GM12878 (cell line): ENCODE measurements around the gene C1QTNF3.

Source experiments
- CBFB ChIP-seq: IDR thresholded peaks from 2 replicates; pipeline ENCODE4 v1.6.1; 2016; ENCODE audit warnings: antibody characterized with exemption, low read depth
- EED ChIP-seq: sonication (generic); IDR thresholded peaks from 2 replicates; pipeline ENCODE4 v1.6.1; 2016; ENCODE audit warnings: antibody characterized with exemption, low read depth
- EZH2 ChIP-seq: IDR thresholded peaks from 2 replicates; pipeline ENCODE4 v1.6.1; 2012; ENCODE audit warnings: low read depth, mild to moderate bottlenecking, control low read depth, inconsistent platforms, low read length, borderline replicate concordance; ENCODE audit not compliant: control insufficient read depth
- KDM1A ChIP-seq: fragments of 200-600 bp; sonication (generic); IDR thresholded peaks from 2 replicates; pipeline ENCODE4 v1.6.1; 2016; ENCODE audit warnings: borderline replicate concordance
- RELA ChIP-seq: fragments of 450-650 bp; IDR thresholded peaks from 2 replicates; pipeline ENCODE4 v1.8.0; 2014; ENCODE audit warnings: borderline replicate concordance; ENCODE audit not compliant: partially characterized antibody
- SMC3 ChIP-seq: IDR thresholded peaks from 2 replicates; pipeline ENCODE4 v1.6.1; 2011; ENCODE audit warnings: low read length, improper control_type of control experiment, borderline replicate concordance
- SRF ChIP-seq, 2 experiments: IDR thresholded peaks; 2 replicates each; pipeline ENCODE4 v1.6.1; 2011; ENCODE audit warnings: low read depth in 2 of 2, low read length in 2 of 2, mild to moderate bottlenecking in 1 of 2, moderate library complexity in 1 of 2
- TF ChIP-seq, protein P1 (sequence below): fragments of 150-350 bp; IDR thresholded peaks from 2 replicates; pipeline ENCODE4 v1.6.1; 2016; ENCODE audit warnings: low read depth, low read length
- TF ChIP-seq, protein P2 (sequence below): fragments of 450-650 bp; IDR thresholded peaks from 2 replicates; pipeline ENCODE4 v1.6.1; 2014; ENCODE audit warnings: mild to moderate bottlenecking
- TF ChIP-seq, protein P3 (sequence below), 3 experiments: IDR thresholded peaks in 2 of 3; conservative IDR thresholded peaks in 1 of 3; 2 replicates each; pipeline ENCODE4 v1.5.1; 2011; ENCODE audit warnings: low read depth in 3 of 3, low read length in 3 of 3, mild to moderate bottlenecking in 3 of 3, control low read depth in 2 of 3, moderate library complexity in 2 of 3, inconsistent platforms in 1 of 3, mixed read lengths in 1 of 3; ENCODE audit not compliant: control insufficient read depth in 2 of 3, insufficient read depth in 1 of 3; ENCODE audit errors: extremely low read depth in 1 of 3
- TF ChIP-seq, protein P4 (sequence below): fragments of 450-650 bp; IDR thresholded peaks from 2 replicates; pipeline ENCODE4 v1.6.1; 2016; ENCODE audit warnings: mild to moderate bottlenecking
- TF ChIP-seq, protein P5 (sequence below): fragments of 450-650 bp; IDR thresholded peaks from 2 replicates; pipeline ENCODE4 v1.6.1; 2017; ENCODE audit warnings: mild to moderate bottlenecking, moderate library complexity

DNA sequence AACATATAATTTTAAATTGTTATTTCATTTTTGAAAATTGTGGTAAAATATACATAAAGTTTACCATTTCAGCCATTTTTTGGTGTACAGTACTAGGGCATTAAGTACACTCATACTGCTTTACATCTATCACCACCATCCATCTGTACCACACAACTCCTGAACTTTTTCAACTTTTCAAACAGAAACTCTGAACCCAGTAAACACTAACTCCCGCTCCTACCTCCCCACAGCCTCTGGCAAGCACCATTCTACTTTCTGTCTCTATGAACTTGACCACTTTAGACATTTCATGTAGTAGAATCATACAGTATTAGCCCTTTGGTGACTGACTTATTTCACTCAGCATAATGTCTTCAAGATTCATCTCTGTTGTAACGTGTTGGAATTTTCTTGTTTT, 50.1 kb downstream of the C1QTNF3 start:
- TF ChIP-seq, protein P1, sequence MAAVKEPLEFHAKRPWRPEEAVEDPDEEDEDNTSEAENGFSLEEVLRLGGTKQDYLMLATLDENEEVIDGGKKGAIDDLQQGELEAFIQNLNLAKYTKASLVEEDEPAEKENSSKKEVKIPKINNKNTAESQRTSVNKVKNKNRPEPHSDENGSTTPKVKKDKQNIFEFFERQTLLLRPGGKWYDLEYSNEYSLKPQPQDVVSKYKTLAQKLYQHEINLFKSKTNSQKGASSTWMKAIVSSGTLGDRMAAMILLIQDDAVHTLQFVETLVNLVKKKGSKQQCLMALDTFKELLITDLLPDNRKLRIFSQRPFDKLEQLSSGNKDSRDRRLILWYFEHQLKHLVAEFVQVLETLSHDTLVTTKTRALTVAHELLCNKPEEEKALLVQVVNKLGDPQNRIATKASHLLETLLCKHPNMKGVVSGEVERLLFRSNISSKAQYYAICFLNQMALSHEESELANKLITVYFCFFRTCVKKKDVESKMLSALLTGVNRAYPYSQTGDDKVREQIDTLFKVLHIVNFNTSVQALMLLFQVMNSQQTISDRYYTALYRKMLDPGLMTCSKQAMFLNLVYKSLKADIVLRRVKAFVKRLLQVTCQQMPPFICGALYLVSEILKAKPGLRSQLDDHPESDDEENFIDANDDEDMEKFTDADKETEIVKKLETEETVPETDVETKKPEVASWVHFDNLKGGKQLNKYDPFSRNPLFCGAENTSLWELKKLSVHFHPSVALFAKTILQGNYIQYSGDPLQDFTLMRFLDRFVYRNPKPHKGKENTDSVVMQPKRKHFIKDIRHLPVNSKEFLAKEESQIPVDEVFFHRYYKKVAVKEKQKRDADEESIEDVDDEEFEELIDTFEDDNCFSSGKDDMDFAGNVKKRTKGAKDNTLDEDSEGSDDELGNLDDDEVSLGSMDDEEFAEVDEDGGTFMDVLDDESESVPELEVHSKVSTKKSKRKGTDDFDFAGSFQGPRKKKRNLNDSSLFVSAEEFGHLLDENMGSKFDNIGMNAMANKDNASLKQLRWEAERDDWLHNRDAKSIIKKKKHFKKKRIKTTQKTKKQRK: no peak
- TF ChIP-seq, protein P2, sequence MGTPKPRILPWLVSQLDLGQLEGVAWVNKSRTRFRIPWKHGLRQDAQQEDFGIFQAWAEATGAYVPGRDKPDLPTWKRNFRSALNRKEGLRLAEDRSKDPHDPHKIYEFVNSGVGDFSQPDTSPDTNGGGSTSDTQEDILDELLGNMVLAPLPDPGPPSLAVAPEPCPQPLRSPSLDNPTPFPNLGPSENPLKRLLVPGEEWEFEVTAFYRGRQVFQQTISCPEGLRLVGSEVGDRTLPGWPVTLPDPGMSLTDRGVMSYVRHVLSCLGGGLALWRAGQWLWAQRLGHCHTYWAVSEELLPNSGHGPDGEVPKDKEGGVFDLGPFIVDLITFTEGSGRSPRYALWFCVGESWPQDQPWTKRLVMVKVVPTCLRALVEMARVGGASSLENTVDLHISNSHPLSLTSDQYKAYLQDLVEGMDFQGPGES: no peak
- TF ChIP-seq, protein P3, sequence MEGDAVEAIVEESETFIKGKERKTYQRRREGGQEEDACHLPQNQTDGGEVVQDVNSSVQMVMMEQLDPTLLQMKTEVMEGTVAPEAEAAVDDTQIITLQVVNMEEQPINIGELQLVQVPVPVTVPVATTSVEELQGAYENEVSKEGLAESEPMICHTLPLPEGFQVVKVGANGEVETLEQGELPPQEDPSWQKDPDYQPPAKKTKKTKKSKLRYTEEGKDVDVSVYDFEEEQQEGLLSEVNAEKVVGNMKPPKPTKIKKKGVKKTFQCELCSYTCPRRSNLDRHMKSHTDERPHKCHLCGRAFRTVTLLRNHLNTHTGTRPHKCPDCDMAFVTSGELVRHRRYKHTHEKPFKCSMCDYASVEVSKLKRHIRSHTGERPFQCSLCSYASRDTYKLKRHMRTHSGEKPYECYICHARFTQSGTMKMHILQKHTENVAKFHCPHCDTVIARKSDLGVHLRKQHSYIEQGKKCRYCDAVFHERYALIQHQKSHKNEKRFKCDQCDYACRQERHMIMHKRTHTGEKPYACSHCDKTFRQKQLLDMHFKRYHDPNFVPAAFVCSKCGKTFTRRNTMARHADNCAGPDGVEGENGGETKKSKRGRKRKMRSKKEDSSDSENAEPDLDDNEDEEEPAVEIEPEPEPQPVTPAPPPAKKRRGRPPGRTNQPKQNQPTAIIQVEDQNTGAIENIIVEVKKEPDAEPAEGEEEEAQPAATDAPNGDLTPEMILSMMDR (IDR thresholded peaks at IDR 0.05 in 2 of 3, conservative IDR thresholded peaks at IDR 0.05 in 1 of 3; ENCODE audit: control insufficient read depth in 2 of 3, extremely low read depth in 1 of 3, insufficient read depth in 1 of 3, low read depth in 3 of 3, low read length in 3 of 3): no peak
- TF ChIP-seq, protein P4, sequence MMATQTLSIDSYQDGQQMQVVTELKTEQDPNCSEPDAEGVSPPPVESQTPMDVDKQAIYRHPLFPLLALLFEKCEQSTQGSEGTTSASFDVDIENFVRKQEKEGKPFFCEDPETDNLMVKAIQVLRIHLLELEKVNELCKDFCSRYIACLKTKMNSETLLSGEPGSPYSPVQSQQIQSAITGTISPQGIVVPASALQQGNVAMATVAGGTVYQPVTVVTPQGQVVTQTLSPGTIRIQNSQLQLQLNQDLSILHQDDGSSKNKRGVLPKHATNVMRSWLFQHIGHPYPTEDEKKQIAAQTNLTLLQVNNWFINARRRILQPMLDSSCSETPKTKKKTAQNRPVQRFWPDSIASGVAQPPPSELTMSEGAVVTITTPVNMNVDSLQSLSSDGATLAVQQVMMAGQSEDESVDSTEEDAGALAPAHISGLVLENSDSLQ: no peak
- no peak for TF ChIP-seq CBFB
- TF ChIP-seq KDM1A: no peak
- no peak for TF ChIP-seq SMC3
- no peak for TF ChIP-seq EZH2
- no peak for TF ChIP-seq RELA
- TF ChIP-seq, protein P5, sequence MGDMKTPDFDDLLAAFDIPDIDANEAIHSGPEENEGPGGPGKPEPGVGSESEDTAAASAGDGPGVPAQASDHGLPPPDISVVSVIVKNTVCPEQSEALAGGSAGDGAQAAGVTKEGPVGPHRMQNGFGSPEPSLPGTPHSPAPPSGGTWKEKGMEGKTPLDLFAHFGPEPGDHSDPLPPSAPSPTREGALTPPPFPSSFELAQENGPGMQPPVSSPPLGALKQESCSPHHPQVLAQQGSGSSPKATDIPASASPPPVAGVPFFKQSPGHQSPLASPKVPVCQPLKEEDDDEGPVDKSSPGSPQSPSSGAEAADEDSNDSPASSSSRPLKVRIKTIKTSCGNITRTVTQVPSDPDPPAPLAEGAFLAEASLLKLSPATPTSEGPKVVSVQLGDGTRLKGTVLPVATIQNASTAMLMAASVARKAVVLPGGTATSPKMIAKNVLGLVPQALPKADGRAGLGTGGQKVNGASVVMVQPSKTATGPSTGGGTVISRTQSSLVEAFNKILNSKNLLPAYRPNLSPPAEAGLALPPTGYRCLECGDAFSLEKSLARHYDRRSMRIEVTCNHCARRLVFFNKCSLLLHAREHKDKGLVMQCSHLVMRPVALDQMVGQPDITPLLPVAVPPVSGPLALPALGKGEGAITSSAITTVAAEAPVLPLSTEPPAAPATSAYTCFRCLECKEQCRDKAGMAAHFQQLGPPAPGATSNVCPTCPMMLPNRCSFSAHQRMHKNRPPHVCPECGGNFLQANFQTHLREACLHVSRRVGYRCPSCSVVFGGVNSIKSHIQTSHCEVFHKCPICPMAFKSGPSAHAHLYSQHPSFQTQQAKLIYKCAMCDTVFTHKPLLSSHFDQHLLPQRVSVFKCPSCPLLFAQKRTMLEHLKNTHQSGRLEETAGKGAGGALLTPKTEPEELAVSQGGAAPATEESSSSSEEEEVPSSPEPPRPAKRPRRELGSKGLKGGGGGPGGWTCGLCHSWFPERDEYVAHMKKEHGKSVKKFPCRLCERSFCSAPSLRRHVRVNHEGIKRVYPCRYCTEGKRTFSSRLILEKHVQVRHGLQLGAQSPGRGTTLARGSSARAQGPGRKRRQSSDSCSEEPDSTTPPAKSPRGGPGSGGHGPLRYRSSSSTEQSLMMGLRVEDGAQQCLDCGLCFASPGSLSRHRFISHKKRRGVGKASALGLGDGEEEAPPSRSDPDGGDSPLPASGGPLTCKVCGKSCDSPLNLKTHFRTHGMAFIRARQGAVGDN: no peak
- no peak for TF ChIP-seq SRF (IDR thresholded peaks at IDR 0.05; ENCODE audit: low read depth in 2 of 2, low read length in 2 of 2)
- TF ChIP-seq EED: no peak
